MCF 10A (cell line): ENCODE results near the gene RBM26. TPM values are rescaled to one million over a fixed set of nuclear protein-coding genes. Genes with fewer than 3 reads are reported as not detected.

Source experiments
- BruUV-seq: library from RNA; stranded (reverse); fragments of 400-500 nt; replicated peaks from 2 replicates; lab custom pipeline; 2021; lab: Mats Ljungman, UMichigan
- CTCF ChIA-PET: fragments of 300-600 bp; sonication (Branson Sonifier 250); formaldehyde crosslinking; extraction: SDS; loops from one replicate; lab custom pipeline; 2021; ENCODE audit warnings: antibody characterized with exemption, inconsistent platforms; lab: Yijun Ruan, JAX
- POLR2A ChIA-PET: fragments of 300-600, 350-650 bp; sonication (Branson Sonifier 250); formaldehyde crosslinking; extraction: SDS; loops from one replicate; lab custom pipeline; 2020; ENCODE audit warnings: antibody characterized with exemption, inconsistent platforms; lab: Yijun Ruan, JAX
- DNase-seq: peaks from one replicate; pipeline ENCODE4 v3.0.0-alpha.2; 2018; ENCODE audit not compliant: unreplicated experiment
- H3K27ac Mint-ChIP-seq: one replicate; pipeline ENCODE4 v1.8.0; 2022; ENCODE audit warnings: mild to moderate bottlenecking, low read depth, mixed read lengths; ENCODE audit not compliant: unreplicated experiment
- H3K27me3 Mint-ChIP-seq: one replicate; pipeline ENCODE4 v1.8.0; 2022; ENCODE audit warnings: mixed read lengths; ENCODE audit not compliant: insufficient read depth, unreplicated experiment
- H3K36me3 Mint-ChIP-seq: one replicate; pipeline ENCODE4 v1.8.0; 2022; ENCODE audit warnings: mild to moderate bottlenecking, moderate library complexity, mixed read lengths; ENCODE audit not compliant: insufficient read depth, unreplicated experiment
- H3K4me1 Mint-ChIP-seq: one replicate; pipeline ENCODE4 v1.8.0; 2022; ENCODE audit warnings: mixed read lengths; ENCODE audit not compliant: insufficient read depth, unreplicated experiment
- H3K4me3 Mint-ChIP-seq: one replicate; pipeline ENCODE4 v1.8.0; 2022; ENCODE audit warnings: mild to moderate bottlenecking, moderate library complexity, mixed read lengths; ENCODE audit not compliant: unreplicated experiment
- H3K9me3 Mint-ChIP-seq: one replicate; pipeline ENCODE4 v1.8.0; 2022; ENCODE audit warnings: mixed read lengths; ENCODE audit not compliant: unreplicated experiment
- intact Hi-C: fragments of 100-400 bp; cut with micrococcal nuclease; formaldehyde crosslinking; loops from 2 replicates; pipeline ENCODE4 v1.14.1; 2022
- total RNA-seq: library from RNA; stranded (reverse); gene quantifications from 2 replicates; pipeline ENCODE4 v1.2.3, GENCODE V29; 2022
- TF ChIP-seq, protein P1 (sequence below): fragments of 200-600 bp; IDR thresholded peaks from one replicate; pipeline ENCODE4 v1.8.0; 2022; ENCODE audit warnings: antibody characterized with exemption, mild to moderate bottlenecking; ENCODE audit not compliant: unreplicated experiment

The RBM26 gene
- total RNA-seq, 1 experiment from 2014 or later = 72.6 TPM

DNA sequence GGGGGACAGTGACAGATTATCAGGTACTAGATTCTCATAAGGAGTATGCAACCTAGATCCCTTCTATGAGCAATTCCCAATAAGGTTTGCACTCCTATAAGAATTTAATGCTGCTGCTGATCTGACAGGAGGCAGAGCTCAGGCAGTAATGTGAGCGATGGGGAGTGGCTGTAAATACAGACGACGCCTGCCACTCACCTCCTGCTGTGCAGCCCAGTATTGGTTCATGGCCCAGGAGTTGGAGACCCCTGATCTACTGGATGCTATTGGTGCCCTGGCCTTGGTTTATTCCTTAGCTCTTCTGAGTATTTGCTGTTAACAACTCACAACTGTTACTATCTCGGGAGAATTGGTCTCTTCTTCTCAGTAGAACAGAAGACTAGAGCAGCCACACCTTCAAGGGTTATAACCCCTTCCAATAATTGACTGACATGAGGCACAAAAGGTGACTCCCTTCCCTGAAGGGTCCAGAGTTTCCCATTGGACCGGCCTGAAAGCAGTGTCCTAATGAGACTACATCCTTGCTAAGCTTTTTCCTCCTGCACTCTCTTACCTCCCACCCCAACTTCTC lies 35.0 kb upstream of the RBM26 start:
- intact Hi-C loops = no loop called here
- TF ChIP-seq, protein P1, sequence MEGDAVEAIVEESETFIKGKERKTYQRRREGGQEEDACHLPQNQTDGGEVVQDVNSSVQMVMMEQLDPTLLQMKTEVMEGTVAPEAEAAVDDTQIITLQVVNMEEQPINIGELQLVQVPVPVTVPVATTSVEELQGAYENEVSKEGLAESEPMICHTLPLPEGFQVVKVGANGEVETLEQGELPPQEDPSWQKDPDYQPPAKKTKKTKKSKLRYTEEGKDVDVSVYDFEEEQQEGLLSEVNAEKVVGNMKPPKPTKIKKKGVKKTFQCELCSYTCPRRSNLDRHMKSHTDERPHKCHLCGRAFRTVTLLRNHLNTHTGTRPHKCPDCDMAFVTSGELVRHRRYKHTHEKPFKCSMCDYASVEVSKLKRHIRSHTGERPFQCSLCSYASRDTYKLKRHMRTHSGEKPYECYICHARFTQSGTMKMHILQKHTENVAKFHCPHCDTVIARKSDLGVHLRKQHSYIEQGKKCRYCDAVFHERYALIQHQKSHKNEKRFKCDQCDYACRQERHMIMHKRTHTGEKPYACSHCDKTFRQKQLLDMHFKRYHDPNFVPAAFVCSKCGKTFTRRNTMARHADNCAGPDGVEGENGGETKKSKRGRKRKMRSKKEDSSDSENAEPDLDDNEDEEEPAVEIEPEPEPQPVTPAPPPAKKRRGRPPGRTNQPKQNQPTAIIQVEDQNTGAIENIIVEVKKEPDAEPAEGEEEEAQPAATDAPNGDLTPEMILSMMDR = no peak
- H3K36me3 Mint-ChIP-seq = no peaks in the 10 kb centered on the region
- no peaks in the 10 kb centered on the region for H3K4me1 Mint-ChIP-seq
- H3K27me3 Mint-ChIP-seq = no peaks in the 10 kb centered on the region
- H3K27ac Mint-ChIP-seq = no peak overlapping the region
- no peaks in the 10 kb centered on the region for H3K9me3 Mint-ChIP-seq
- H3K4me3 Mint-ChIP-seq = no peak overlapping the region
- no TSS peak for BruUV-seq
- DNase-seq = no peak
- ChIA-PET CTCF (interaction anchor here (0.7 to 1.2 kb wide), 3 partner anchors 22 to 1316 kb away, joined by 3 read pairs; no protein-coding TSS in a partner anchor), POLR2A (no interaction called here)

DNA sequence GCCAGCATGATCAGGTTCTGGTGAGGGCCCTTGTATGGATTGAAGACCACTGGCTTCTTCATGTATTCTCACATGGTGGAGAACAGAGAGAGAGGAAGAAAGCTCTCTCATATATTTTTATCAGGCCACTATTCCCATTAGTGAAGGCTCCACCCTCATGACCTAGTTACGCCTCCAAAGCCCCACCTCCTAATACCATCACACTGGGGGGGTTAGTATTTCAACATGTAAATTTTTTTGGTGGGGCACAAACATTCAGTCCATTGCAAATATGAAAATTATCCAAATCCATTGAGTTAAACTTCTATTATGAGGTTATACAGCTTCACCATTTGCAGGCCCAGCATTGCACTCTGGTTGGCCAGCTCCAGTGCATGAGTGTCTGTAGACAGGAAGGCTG lies 33.2 kb upstream of the RBM26 start:
- ChIA-PET POLR2A (interaction anchor here (1.4 kb wide), 1 partner anchor 33 kb away, joined by 4 read pairs; no protein-coding TSS in a partner anchor), CTCF (no interaction called here)
- H3K9me3 Mint-ChIP-seq = no peaks in the 10 kb centered on the region
- no peak overlapping the region for H3K4me3 Mint-ChIP-seq
- no peak overlapping the region for H3K27ac Mint-ChIP-seq
- intact Hi-C loops = no loop called here
- peaks cover 6% of the 10 kb centered on the region for H3K4me1 Mint-ChIP-seq
- DNase-seq = no peak
- TF ChIP-seq, protein P1 = no peak
- no peaks in the 10 kb centered on the region for H3K36me3 Mint-ChIP-seq
- no TSS peak for BruUV-seq
- H3K27me3 Mint-ChIP-seq = no peaks in the 10 kb centered on the region

DNA sequence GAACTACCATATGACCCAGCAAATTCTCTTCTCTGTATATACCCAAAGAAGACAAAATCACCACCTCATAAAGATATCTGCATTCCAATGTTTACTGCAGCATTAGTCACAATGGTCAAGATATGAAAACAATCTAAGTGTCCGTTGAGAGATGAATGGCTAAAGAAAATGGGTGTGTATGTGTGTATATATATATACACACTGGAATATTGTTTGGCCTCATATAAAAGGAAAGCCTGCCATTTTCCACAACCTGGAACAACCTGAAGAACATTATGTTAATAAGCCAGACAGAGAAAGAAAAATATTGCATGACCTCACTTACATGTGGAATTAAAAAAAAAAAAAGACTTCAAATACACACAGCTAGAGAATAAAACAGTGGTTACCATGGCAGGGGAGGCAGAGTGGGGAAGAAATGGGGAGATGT lies 29.5 kb upstream of the RBM26 start:
- no peaks in the 10 kb centered on the region for H3K27me3 Mint-ChIP-seq
- peak; percentile 12 for DNase-seq
- peaks cover 6% of the 10 kb centered on the region for H3K4me1 Mint-ChIP-seq
- no TSS peak for BruUV-seq
- no peak overlapping the region for H3K4me3 Mint-ChIP-seq
- H3K9me3 Mint-ChIP-seq = no peaks in the 10 kb centered on the region
- no peak overlapping the region for H3K27ac Mint-ChIP-seq
- H3K36me3 Mint-ChIP-seq = no peaks in the 10 kb centered on the region
- TF ChIP-seq, protein P1 = no peak
- intact Hi-C loops = no loop called here
- ChIA-PET CTCF (interaction anchor here (1.0 kb wide), 1 partner anchor 11 kb away, joined by 4 read pairs; no protein-coding TSS in a partner anchor), POLR2A (interaction anchor here (0.6 to 1.5 kb wide), 4 partner anchors 8 to 1572 kb away, joined by 3 to 4 read pairs (median 3); no protein-coding TSS in a partner anchor)

DNA sequence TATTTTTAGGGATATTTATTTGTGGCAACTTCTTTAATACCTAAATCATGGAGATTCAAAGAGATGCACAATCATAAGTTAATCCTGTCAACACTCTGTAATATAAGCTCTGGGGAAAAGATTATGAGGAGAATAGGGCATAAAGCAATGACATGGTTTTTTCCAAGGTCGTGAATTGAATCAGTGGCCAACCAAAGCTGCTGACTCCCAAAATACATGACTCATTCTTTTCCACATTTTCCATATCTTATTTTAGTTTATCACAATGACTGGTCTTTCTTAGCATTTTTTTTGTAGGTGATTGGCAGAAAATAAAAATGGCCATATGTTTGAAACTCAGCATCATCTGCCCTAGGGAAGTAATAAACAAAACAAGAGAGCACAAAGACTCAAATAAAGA lies 28.5 kb upstream of the RBM26 start:
- DNase-seq = no peak

More for the DNA sequence above, 28.5 kb upstream of the RBM26 start:
- no peaks in the 10 kb centered on the region for H3K27me3 Mint-ChIP-seq
- ChIA-PET POLR2A (interaction anchor here (2.4 kb wide), 1 partner anchor 10 kb away, joined by 9 read pairs; no protein-coding TSS in a partner anchor), CTCF (interaction anchor here (0.6 to 0.8 kb wide), 2 partner anchors 108 to 196 kb away, joined by 3 to 5 read pairs; no protein-coding TSS in a partner anchor)
- H3K4me3 Mint-ChIP-seq = no peak overlapping the region
- H3K4me1 Mint-ChIP-seq = peaks cover 6% of the 10 kb centered on the region
- intact Hi-C loops = no loop called here
- TF ChIP-seq, protein P1 = no peak
- no peak overlapping the region for H3K27ac Mint-ChIP-seq
- H3K36me3 Mint-ChIP-seq = no peaks in the 10 kb centered on the region
- no peaks in the 10 kb centered on the region for H3K9me3 Mint-ChIP-seq
- BruUV-seq = no TSS peak
